Effector memory CD4-positive, alpha-beta T cell (primary cell): Measurements from ENCODE around the gene NFIC.
"Not testable (repeated sequence)": the region's sequence is repeated elsewhere in the genome, so short reads cannot be mapped to it uniquely, and the experiment has no call there.

ENCODE experiments used
- DNase-seq, 3 donors: peaks; one replicate each; pipeline ENCODE4 v3.0.0-alpha.2; 2020
- H3K27ac ChIP-seq: 2 replicates; pipeline ENCODE4 v1.7.0; 2013; ENCODE audit warnings: mild to moderate bottlenecking, low read length, moderate library complexity; ENCODE audit not compliant: insufficient read depth, poor library complexity, severe bottlenecking
- H3K27me3 ChIP-seq: replicated peaks from 2 replicates; pipeline ENCODE4 v1.7.0; 2013; ENCODE audit warnings: mild to moderate bottlenecking, low read length; ENCODE audit not compliant: insufficient read depth, control insufficient read depth, poor library complexity, severe bottlenecking
- H3K36me3 ChIP-seq: 2 replicates; pipeline ENCODE4 v1.7.0; 2013; ENCODE audit warnings: mild to moderate bottlenecking, low read length, moderate library complexity; ENCODE audit not compliant: control insufficient read depth, insufficient read depth
- H3K4me1 ChIP-seq: 2 replicates; pipeline ENCODE4 v1.7.0; 2013; ENCODE audit warnings: low read length, mild to moderate bottlenecking; ENCODE audit not compliant: control insufficient read depth, insufficient read depth, poor library complexity, severe bottlenecking
- H3K4me3 ChIP-seq: 2 replicates; pipeline ENCODE4 v1.7.0; 2013; ENCODE audit warnings: low read length, low read depth, mild to moderate bottlenecking; ENCODE audit not compliant: insufficient read depth, poor library complexity, severe bottlenecking
- H3K9me3 ChIP-seq: 2 replicates; pipeline ENCODE4 v1.7.0; 2013; ENCODE audit warnings: mild to moderate bottlenecking, low read length, moderate library complexity; ENCODE audit not compliant: control insufficient read depth

NFIC gene

DNA sequence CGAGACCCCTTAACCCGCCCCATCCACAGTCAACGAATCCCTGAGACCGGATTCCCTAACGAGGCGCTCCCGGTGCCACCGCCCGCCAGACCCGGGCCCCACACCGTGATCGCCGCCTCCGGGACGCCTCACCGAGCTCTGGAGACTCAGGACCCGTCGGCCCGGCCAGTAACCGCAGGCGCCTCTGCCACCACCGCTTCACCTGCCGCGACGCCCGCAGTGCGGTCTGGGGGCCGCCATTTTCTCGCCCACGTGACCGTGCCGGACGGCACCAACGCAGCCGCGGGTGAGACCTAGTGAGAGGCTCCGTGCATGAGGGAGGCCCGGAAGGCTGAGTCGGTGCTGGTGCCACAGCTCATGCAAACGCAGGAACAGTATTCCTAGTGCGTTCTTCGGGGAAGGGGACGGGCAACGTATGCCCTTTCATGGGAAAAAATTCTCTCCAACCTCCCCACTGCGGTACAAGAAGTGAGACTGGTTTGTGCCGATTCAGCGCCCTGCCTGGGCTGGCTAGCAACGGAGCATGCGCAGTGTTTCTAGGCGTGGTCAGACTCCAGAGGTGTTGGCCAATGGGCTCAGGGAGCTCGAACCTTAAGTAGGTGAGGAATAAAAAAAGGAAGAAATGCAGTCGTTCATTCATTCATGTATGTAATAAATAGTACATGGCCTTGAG is 134.2 kb downstream of the NFIC start, which contains the start of gene DOHH:
TSS of gene DOHH (minus strand) at position 246 of the 673 bp plus-strand sequence. CDS start 3,860 bp downstream, outside the sequence.
- Histone ChIP-seq H3K27me3 (no peaks in the 10 kb centered on the region), H3K4me3 (peak within 1 kb of the TSS; percentile 82), H3K36me3 (peaks cover under 1% of the 10 kb centered on the region), H3K4me1 (peaks cover 12% of the 10 kb centered on the region), H3K27ac (peak within 1 kb of the TSS; percentile 90), H3K9me3 (no peaks in the 10 kb centered on the region)
- DNase-seq, result peak; percentile 86 to 90 (median 87)

DNA sequence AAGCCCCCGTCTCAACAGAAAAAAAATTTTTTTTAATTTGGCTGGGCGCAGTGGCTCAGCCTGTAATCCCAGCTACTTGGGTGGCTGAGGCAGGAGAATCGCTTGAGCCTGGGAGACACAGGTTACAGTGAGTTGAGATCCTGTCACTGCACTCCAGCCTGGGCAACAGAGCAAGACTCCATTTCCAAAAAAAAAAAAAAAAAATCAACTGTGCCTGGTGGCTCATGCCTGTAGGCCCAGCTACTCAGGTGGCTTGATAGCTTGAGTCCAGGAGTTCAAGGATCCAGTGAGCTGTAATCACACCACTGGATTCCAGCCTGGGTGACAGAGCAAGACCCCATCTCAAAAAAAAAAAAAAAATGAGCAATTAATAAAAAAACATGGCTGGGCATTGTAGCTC is 135.4 kb downstream of the NFIC start:
- no peaks in the 10 kb centered on the region for H3K36me3 ChIP-seq
- H3K4me3 ChIP-seq, result no peak overlapping the region
- peaks cover 13% of the 10 kb centered on the region for H3K4me1 ChIP-seq
- no peak for DNase-seq
- no peaks in the 10 kb centered on the region for H3K27me3 ChIP-seq
- H3K27ac ChIP-seq, result no peak overlapping the region
- H3K9me3 ChIP-seq, result no peaks in the 10 kb centered on the region

DNA sequence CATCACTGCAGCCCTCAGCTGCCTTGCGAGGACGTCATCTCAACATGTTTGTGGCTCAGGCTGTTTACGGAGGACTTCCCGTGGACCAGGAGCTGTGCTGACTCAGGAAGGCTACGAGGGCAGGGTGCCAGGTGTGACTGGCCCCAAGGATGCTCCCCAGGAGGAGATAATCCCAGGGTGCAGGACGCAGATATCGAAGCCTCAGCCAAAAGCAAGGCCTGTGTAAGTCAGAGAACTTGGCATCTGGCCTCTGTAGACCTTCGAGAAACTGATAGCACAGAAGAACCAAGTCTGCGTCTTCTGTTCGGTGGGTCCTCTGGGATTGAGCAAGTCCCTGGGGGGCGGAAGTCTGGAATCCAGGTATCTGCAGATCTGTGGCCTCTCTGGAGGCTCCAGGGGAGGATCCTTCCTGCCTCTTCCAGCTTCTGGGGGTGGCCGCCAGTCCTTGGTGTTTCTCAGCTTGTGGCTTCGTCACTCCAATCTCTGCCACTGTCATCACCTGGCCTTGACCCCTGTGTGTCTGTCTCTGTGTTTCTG is 136.7 kb downstream of the NFIC start:
- peaks cover 22% of the 10 kb centered on the region for H3K4me1 ChIP-seq
- DNase-seq, result no peak

DNA sequence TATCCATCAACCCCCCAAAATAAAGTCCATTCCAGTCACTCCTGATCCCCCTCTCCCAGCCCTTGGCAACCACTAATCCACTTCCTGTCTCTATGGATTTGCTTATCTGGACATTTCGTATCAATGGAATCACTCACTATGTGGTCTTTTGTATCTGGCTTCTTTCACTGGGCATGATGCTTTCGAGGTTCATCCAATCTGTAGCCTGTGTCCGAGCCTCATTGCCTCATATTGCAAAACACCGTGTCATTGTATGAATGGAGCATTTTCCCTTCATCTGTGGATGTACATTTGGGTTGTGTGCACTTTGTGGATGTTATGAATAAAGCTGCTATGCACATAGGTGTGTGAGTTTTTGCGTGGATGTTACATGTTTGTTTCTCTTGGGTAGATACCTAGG is 138.4 kb downstream of the NFIC start:
- Histone ChIP-seq H3K4me1 (peaks cover 21% of the 10 kb centered on the region), H3K27me3 (no peaks in the 10 kb centered on the region), H3K36me3 (no peaks in the 10 kb centered on the region), H3K4me3 (no peak overlapping the region), H3K27ac (no peak overlapping the region), H3K9me3 (no peaks in the 10 kb centered on the region)
- DNase-seq, result no peak

More for the DNA sequence above, 136.7 kb downstream of the NFIC start:
- Histone ChIP-seq H3K36me3 (no peaks in the 10 kb centered on the region), H3K27me3 (no peaks in the 10 kb centered on the region), H3K9me3 (no peaks in the 10 kb centered on the region), H3K27ac (no peak overlapping the region), H3K4me3 (no peak overlapping the region)

DNA sequence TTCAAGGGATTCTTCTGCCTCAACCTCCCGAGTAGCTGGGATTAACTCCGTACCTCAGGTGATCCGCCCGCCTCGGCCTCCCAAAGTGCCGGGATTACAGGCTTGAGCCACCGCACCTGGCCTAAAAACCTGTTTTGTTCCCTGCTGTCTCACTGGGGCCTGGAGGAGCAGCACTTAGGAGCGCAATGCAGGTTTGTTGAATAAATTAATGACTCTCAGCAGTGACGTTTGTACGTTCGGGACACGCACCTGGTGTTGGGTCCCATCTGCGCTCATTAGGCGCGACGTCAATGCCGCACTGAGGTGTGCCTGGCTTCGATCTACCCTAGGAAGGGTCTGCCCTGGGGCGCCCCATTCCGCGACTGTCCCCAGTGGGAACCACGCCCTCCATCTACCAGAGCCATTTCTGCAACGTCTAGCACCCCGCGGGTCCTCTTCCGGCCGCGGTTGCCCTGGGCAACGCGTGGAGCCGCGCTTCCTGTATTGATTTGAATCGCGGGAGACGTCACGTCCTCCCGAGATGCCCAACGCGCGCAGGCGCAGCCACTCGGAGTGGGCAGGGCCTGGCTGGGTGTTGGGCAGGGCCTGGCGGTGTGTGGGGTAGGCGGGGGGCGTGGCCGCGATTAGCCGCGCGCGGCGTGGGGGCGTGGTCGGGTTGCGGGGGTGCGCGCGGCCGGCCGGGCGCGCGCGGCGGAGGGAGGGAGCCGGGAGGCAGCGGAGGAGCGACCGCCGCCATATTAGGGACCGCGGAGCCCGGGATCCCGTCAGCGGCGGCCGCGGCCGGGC is 139.4 kb downstream of the NFIC start, which contains the start of gene FZR1:
TSS of gene FZR1 (plus strand) at position 714 of the 786 bp plus-strand sequence. CDS start 16,679 bp downstream, outside the sequence.
- Histone ChIP-seq H3K27ac (peak within 1 kb of the TSS; percentile 90), H3K4me3 (peak within 1 kb of the TSS; percentile 94), H3K27me3 (no peaks in the 10 kb centered on the region), H3K9me3 (no peaks in the 10 kb centered on the region), H3K36me3 (peaks cover 7% of the 10 kb centered on the region), H3K4me1 (peaks cover 16% of the 10 kb centered on the region)
- peak; percentile 100 for DNase-seq

DNA sequence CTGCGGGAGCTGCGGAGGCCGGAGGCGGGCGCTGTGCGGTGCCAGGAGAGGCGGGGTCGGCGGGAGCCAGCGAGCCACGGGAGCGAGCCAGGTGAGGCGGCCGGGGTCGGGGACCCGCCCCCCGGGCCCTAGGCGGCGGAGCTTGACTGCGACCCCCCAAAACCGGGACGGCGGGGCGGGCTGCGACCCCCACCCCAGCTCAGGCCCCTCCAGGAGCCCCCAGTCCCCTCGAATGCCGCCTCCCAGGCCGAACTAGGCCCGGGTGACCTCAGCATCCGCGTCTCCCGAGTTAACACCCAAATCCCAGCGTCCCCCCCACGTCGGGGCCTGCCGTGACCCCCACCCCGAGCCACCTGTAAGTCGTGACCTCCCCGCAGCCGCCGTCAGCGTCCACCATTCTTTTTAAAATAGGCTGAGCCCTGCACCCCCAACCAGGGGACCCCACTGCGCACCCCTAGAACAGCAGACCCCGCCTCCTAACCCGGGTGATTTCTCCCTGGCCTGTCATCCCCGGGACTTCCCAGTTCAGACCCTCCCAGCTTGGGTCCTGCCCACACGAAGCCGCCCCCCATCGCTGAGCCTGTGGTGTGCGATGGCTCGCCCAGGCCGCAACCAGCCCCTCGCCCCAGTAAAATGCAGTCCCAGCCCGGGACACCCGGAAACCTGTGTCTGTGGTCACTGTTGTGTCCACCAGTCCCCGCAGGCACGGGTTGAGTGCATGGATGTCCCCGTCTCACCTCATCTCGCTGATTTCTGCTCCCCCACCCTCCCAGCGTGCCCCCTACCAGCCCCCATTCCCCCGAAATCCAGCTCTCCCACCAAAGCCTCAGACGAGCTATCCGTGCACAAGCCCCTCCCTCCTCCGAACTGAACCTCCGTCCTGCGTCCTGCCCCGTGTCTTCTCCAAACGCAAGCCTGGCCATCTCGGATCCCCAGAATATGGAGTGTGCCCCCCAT is 140.3 kb downstream of the NFIC start:
- Histone ChIP-seq H3K36me3 (peaks cover 12% of the 10 kb centered on the region), H3K27me3 (no peaks in the 10 kb centered on the region), H3K27ac (peak overlapping the region; percentile 90), H3K4me1 (peaks cover 16% of the 10 kb centered on the region), H3K9me3 (no peaks in the 10 kb centered on the region), H3K4me3 (peak overlapping the region; percentile 94)
- DNase-seq, result peak in 2 of 3 donors; percentile 25 to 33

DNA sequence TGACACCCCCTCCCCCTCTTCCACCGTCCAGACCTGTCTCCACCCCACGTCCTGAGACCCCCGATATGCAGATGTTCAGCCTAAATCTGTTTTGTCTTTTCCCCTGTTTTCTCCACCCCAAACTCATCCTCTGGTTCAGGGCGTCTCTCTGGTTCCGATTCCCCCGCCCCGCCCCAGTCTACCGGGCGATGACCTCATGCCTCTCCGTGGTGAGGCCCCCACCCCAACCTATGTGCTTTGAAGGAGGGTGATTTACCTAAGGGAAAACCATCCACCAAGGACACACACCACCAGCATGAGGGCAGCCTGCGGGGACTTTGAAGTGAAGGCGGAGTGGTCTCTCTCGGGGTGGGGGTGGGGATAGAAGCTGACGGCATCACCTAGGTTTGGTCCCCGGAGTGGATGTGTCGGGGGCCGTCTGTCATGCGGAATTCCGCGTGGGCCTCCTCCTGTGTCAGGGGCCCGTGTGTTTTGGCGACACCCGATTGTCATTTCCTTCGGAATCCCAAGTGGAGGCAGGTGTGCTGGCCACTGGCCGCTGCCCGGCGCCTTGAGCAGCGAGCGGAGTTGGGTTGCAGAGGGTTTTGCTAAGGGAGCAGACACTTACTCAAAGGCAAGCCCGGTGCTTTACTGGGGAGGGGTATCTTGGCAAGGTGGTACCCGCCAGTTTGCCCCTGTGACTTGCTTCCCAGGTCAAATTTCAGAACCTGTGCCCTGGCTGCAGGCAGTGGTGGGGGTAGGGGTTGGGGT is 141.2 kb downstream of the NFIC start:
- Histone ChIP-seq H3K9me3 (no peaks in the 10 kb centered on the region), H3K36me3 (peaks cover 12% of the 10 kb centered on the region), H3K4me3 (peak overlapping the region; percentile 94), H3K4me1 (peaks cover 16% of the 10 kb centered on the region), H3K27ac (peak overlapping the region; percentile 90), H3K27me3 (no peaks in the 10 kb centered on the region)
- DNase-seq, result peak; percentile 26 to 46 (median 29)

DNA sequence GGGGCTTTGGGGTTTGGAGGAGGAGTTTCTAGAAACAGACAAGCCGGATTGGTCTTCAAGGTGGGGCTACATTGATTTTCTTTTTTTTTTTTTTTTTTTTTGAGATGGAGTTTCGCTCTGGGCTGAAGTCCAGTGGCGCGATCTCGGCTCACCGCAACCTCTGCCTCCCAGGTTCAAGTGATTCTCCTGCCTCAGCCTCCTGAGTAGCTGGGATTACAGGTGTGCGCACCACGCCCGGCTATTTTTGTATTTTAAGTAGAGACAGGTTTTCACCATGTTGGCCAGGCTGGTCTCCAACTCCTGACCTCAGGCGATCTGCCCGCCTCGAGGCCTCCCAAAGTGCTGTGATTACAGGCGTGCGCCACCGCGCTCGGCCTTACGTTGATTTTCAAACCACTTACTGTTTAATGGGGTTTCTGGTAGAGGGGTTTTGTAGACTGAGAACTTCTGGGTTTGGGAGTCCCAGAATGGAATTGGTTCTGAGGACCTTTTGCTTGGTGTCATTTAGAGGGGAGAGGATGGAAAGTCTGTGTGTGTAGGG is 141.8 kb downstream of the NFIC start:
- not testable (repeated sequence) for H3K27ac ChIP-seq, DNase-seq, H3K27me3 ChIP-seq, H3K4me3 ChIP-seq, H3K9me3 ChIP-seq
- Histone ChIP-seq H3K4me1 (peaks cover 16% of the 10 kb centered on the region), H3K36me3 (peaks cover 12% of the 10 kb centered on the region)
